Cardiac septum (tissue), 1 donor: ENCODE data around the gene ACAA1. TPM values are rescaled to one million over a fixed set of nuclear protein-coding genes. Genes with fewer than 3 reads are reported as not detected.
"Not testable (repeated sequence)": the region's sequence is repeated elsewhere in the genome, so short reads cannot be mapped to it uniquely, and the experiment has no call there.

Source experiments
- DNase-seq: peaks from one replicate; pipeline ENCODE4 v3.0.0-alpha.2; 2020; ENCODE audit warnings: low spot score
- intact Hi-C: fragments of 100-400 bp; cut with DNase I; formaldehyde crosslinking; loops from one replicate; pipeline ENCODE4 v1.14.0; 2022
- total RNA-seq: library from RNA; stranded (reverse); fragmentation: NEBNext Ultra II Directional; extraction: Animal tissue kit (Norgen Biotek cat#: 25700); gene quantifications from one replicate; pipeline ENCODE4 v1.2.1, GENCODE V29; 2021
- donor health status: DM: no; HTN: no; CAD: no.

Gene ACAA1
- total RNA-seq, 1 donor from 2014 or later: 86.8 TPM

- intact Hi-C loops: loop anchor here (5.0 kb wide), 1 partner anchor 209 kb away; the partner anchor contains the start of gene XYLB
- peak; percentile 95 for DNase-seq
These were observed 1.6 kb upstream of the ACAA1 start, which contains the start of gene MYD88 for GRCh38 chr3:38138349-38139190. TSS of gene MYD88 (plus strand) at chr3:38138661. CDS start at chr3:38138701, 40 bp downstream.

DNA sequence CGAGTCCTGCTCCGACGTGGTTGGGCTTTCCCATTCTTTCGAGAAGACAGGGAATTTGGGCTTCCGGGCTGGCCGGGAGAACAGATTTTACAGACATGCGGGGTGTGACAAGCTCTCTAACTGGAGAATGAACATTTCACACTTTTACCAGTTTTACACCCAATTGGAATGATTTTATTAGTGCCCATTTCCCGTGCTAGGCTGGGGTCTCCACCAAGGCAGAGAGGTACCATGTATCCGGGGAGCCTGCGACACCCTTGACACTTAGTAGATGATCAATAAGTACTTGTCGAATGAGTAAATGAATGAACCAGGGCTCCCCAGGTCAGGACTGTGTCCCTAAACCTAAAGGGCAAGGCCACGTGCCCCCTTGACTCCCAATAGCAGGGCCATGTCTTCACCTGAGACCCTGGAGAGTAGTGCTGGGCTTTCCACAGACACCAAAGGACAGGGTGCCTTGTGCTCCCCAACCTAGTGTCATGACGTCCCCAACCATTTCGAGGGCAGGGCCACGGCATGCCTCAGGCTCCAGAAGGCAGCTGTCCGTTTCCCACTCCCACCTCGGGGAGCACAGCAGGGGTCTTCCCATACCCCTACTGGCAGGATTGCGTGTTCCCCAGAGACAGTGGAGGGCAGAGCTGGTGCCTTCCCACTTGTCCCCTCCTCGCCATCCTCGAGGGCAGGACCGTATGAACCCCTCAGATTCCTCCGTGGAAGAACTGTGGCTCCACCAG, 855 bp upstream of the ACAA1 start:
- intact Hi-C loops: loop anchor here (1.0 to 5.0 kb wide), 3 partner anchors 28 to 316 kb away; partner anchors contain the start of genes ACVR2B, OXSR1 and XYLB

GRCh38 chr3:38136393-38136776, 542 bp downstream of the ACAA1 start:
- DNase-seq: no peak
- intact Hi-C loops: loop anchor here (5.0 kb wide), 1 partner anchor 211 kb away; the partner anchor contains the start of gene XYLB

More for the DNA sequence above, 855 bp upstream of the ACAA1 start:
- DNase-seq: no peak

- DNase-seq: not testable (repeated sequence)
- intact Hi-C loops: loop anchor here (5.0 kb wide), 1 partner anchor 212 kb away; the partner anchor contains the start of gene XYLB
These were observed 1.2 kb downstream of the ACAA1 start for GRCh38 chr3:38135621-38136277.

GRCh38 chr3:38134517-38135143, 2.3 kb downstream of the ACAA1 start:
- intact Hi-C loops: loop anchor here (5.0 kb wide), 1 partner anchor 213 kb away; the partner anchor contains the start of gene XYLB
- not testable (repeated sequence) for DNase-seq

DNA sequence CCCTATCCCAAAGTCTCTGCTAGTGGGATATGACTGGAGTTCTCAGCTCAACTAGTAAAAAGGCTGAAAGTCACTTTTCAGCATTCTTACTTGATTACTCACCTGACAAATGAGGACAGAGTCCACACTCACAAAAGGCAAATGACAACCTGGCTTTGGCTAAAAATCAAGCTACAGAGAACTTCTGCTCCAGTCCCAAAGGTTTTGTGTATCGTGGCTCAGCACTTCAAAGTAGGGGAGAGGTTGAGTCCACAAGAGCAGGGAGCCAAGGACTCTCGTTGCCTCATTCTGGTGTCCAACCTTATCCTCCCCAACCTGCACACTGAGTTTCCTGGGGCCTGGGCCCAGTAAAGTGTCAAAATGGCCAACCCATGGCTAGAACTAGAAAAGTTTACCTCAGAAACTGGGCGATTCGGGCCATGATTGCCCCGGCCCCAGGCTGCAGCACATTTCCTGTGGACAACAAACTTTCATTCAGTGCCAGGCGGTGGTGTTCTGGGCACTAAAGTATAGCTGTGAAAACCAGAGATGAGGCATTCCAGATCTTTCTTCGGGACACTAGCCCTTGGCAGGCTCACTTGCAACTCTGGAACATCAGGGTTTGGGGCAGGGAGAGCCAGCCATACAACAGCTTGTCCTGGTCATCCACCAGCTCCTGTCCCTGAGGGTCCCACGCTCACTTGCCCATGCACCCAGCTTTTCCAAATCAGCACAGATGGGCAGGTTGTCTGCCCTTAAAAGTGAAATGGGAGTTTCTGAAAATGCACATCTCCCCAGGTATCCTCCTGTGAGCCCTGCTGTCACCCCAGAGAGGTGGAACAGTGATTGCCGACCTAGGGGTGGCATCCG, 3.1 kb downstream of the ACAA1 start:
- intact Hi-C loops: no loop called here

GRCh38 chr3:38133209-38133556, 3.7 kb downstream of the ACAA1 start:
- DNase-seq: no peak
- intact Hi-C loops: no loop called here

More for the DNA sequence above, 3.1 kb downstream of the ACAA1 start:
- no peak for DNase-seq

DNA sequence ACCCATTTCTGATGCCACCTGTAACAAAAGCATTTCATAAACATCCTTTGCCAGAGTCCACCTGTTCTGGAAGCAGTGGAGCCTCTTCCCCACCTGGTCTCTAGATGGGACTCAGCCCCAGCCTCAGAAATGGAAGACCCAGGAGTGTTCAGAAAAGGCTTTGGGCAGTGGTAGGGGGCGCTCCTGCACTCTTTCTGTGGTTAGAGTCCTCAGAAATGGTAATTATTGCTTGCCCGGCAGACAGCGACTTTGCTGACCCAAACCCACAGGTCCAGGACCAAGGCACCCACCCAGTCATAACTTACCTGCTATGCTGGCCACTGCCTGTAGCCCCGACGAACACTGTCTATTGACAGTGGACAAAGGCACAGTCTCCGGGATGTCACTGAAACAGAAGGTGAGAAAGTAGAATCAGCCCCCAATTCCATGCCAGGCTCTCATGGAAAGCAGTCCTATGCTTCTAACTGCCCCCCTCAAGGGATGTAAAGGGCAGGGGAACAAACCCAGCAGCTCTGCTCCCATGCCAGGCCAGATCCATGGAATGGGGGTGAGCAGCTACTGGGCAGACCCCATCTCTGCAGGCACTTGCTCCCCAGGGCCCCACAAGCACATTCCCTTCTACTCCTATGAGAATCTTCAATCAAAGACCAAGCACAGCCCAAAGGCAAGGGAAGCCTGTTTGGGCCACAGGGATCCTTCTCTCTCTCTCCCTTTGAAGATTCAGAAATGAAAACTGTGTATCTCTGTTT, 5.1 kb downstream of the ACAA1 start:
- DNase-seq: peak; percentile 75
- intact Hi-C loops: no loop called here

GRCh38 chr3:38130631-38131065, 6.3 kb downstream of the ACAA1 start:
- DNase-seq: no peak
- intact Hi-C loops: no loop called here

DNA sequence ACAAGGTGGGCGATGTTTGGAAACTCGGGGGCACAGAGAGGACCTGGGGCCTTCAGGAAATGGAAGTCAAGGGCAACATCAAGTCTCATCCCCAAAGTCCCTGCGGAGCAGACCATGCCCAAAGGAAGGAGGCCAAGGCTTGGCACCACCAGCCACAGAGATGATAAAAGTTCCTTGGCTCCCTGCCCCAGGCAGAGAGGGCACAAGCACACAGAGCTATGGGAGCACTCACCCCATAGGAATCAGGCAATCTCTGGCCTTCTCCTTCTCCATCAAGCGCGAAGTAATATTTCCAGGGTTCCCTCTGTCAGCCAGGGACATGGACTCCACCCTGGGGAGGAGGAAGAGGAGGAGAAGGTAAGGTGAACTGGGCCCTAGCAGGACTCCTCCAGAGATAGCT, 7.9 kb downstream of the ACAA1 start:
- no peak for DNase-seq
- intact Hi-C loops: no loop called here

DNA sequence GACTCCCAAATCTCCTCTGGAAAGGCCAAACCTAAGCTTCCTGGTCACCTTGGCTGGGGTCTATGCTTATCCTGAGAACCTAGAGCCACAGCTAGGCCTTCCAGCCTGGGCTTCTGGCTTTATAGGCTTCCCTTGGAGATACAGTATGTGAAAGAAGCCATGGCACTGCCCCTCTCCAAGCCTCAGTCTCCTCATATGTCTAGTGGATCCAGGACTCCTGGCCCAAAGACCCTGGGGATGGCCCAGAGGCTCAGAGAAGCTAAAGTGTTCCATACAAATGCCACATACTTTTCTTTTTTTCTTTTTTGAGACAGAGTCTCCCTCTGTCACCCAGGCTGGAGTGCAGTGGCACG, 8.6 kb downstream of the ACAA1 start:
- intact Hi-C loops: no loop called here
- no peak for DNase-seq

- DNase-seq: peak; percentile 51
- intact Hi-C loops: no loop called here
These were observed 9.2 kb downstream of the ACAA1 start for GRCh38 chr3:38127611-38128302.

- intact Hi-C loops: no loop called here
- peak; percentile 69 for DNase-seq
These were observed 10.6 kb downstream of the ACAA1 start for GRCh38 chr3:38126121-38126892.

DNA sequence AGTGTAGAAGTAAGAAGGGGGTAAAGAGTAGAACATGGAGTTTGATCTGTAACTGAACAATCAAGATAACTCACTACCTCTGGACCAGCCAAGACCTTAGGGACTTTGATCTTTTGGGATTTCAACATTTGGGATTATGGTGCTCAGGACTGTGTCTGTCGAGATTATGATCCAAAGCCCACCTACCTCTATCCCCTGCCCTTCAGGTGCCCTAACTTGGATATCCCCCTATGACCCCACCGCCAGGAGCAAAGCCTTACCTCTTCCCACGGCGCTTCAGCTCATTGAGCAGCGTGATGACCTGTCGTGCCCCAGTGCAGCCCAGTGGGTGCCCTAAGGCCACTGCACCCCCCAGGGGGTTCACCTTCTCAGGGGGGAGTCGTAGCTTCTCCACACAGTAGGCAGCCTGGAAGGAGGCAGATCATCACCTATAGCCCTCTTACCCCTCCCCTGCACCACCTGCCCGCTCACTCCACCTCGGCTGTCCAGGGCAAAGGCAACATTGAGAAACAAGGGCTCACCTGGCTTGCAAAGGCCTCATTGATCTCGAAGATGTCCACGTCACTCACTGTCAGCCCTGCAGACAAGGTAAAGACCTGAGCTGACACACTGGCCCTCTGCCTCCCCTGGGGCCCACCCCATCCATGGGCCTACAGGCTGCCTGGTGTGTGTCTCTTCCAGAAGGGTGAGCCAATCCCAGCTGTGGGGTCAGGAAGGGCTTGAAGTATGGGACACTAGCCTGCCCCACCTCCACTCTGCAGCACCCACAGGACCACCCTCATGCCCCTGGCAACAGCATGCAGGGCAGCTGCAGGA, 11.4 kb downstream of the ACAA1 start:
- intact Hi-C loops: no loop called here
- DNase-seq: peak; percentile 57

GRCh38 chr3:38124324-38125122, 12.4 kb downstream of the ACAA1 start:
- no peak for DNase-seq
- intact Hi-C loops: no loop called here
